ENCODE measurements around the gene LTA4H.
"Not testable (repeated sequence)": the region's sequence is repeated elsewhere in the genome, so short reads cannot be mapped to it uniquely, and the experiment has no call there.

Gene LTA4H

GRCh38 chr12:95982602-95983001 lies 52.8 kb downstream of the LTA4H start:
- FAIRE-seq (no peak), DNase-seq (ENCODE audit: insufficient read length) (no peak)
- no peak for TF ChIP-seq POLR2AphosphoS5 (IDR thresholded peaks at IDR 0.05; ENCODE audit: low read depth, low read length)
- no peak for TF ChIP-seq TAF1 (IDR thresholded peaks at IDR 0.05; ENCODE audit: borderline replicate concordance, low read depth, low read length)
- no peak for TF ChIP-seq POLR2A (IDR thresholded peaks at IDR 0.05; ENCODE audit: low read depth, low read length)

- no peak for TF ChIP-seq POLR2AphosphoS5 (IDR thresholded peaks at IDR 0.05; ENCODE audit: low read depth, low read length)
- no peak for TF ChIP-seq POLR2A (IDR thresholded peaks at IDR 0.05; ENCODE audit: low read depth, low read length)
- TF ChIP-seq TAF1 (IDR thresholded peaks at IDR 0.05; ENCODE audit: borderline replicate concordance, low read depth, low read length): no peak
- no peak for DNase-seq (ENCODE audit: insufficient read length)
- no peak for FAIRE-seq
Observed at GRCh38 chr12:95980437-95980836, 55.0 kb downstream of the LTA4H start.

DNA sequence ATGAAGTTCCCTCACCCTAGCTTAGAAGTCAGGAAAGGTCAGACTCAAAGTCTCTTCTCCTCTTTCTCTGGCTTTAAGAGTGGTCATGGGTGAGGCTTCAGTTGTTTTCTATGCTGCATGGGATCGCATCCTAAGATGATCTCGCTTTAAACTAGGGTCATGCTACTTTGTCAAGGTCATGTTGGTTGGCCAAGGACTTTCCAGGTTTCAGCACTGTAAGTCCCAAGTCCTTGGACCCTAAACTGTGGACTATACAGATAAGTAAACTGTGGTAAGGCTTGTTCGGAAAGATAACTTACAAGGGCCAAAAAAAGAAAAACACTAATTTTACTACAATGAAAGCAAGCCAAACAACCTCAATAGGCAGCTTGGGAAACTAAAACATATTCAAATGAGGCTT lies 56.6 kb downstream of the LTA4H start:
- TF ChIP-seq POLR2AphosphoS5 (IDR thresholded peaks at IDR 0.05; ENCODE audit: low read depth, low read length): no peak
- no peak for TF ChIP-seq POLR2A (IDR thresholded peaks at IDR 0.05; ENCODE audit: low read depth, low read length)
- TF ChIP-seq TAF1 (IDR thresholded peaks at IDR 0.05; ENCODE audit: borderline replicate concordance, low read depth, low read length): no peak
- DNase-seq (ENCODE audit: insufficient read length): no peak
- no peak for FAIRE-seq

- DNase-seq (ENCODE audit: insufficient read length): no peak
- FAIRE-seq: no peak
- TF ChIP-seq POLR2AphosphoS5 (IDR thresholded peaks at IDR 0.05; ENCODE audit: low read depth, low read length) (no peak), POLR2A (IDR thresholded peaks at IDR 0.05; ENCODE audit: low read depth, low read length) (no peak), TAF1 (IDR thresholded peaks at IDR 0.05; ENCODE audit: borderline replicate concordance, low read depth, low read length) (no peak)
Observed at GRCh38 chr12:95978351-95978750, 57.0 kb downstream of the LTA4H start.

DNA sequence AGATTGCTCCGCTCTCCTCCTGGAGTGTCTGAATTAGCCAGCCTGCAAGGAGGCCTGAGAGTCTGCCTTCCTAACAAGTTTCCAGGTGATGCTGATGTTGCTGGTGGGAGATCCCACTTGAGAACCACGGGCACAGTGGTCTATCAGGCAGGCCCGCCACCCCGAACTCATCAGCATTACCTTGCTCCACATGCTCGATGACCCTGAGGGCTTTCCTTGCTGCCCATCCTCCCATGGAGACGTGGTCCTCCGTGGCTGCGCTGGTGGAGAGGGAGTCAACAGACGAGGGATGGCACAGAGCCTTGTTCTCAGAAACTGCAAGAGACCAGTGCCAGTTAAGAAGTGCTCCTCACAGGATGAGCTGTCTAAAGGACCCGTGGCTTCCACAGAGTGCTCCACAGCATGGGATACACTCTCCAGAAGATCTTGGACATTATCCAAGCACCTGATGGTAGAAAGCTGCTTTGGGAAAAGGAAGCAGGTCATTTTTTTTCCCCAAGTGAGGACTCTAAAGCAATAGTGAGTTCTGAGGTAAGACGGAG lies 57.6 kb downstream of the LTA4H start:
- DNase-seq (ENCODE audit: insufficient read length) (no peak), FAIRE-seq (no peak)
- TF ChIP-seq POLR2A (IDR thresholded peaks at IDR 0.05; ENCODE audit: low read depth, low read length) (no peak), TAF1 (IDR thresholded peaks at IDR 0.05; ENCODE audit: borderline replicate concordance, low read depth, low read length) (no peak), POLR2AphosphoS5 (IDR thresholded peaks at IDR 0.05; ENCODE audit: low read depth, low read length) (no peak)

DNA sequence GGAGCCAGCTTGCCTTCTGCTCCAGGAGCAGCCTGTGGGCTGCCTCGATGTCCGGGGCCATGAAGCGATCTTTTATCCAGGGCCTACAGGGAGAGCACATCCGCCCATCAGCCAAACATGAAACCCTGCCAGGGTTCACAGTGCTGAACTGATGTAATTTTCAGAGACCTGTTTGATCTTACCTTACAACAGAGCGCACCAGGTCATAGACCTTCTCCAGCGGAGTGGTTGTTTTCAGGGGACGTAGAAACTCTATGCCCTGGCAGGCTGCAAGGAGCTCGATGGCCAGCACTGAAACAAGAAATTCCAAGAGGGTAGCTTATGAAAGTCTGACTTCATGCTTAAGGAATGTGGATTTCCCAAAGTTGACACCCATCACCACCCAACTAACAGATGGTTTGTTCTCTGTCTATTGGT lies 59.0 kb downstream of the LTA4H start:
- FAIRE-seq (no peak), DNase-seq (ENCODE audit: insufficient read length) (no peak)
- no peak for TF ChIP-seq POLR2A (IDR thresholded peaks at IDR 0.05; ENCODE audit: low read depth, low read length)
- TF ChIP-seq TAF1 (IDR thresholded peaks at IDR 0.05; ENCODE audit: borderline replicate concordance, low read depth, low read length): no peak
- TF ChIP-seq POLR2AphosphoS5 (IDR thresholded peaks at IDR 0.05; ENCODE audit: low read depth, low read length): no peak

- no peak for FAIRE-seq
- no peak for TF ChIP-seq POLR2AphosphoS5 (IDR thresholded peaks at IDR 0.05; ENCODE audit: low read depth, low read length)
- no peak for TF ChIP-seq TAF1 (IDR thresholded peaks at IDR 0.05; ENCODE audit: borderline replicate concordance, low read depth, low read length)
- TF ChIP-seq POLR2A (IDR thresholded peaks at IDR 0.05; ENCODE audit: low read depth, low read length): no peak
- no peak for DNase-seq (ENCODE audit: insufficient read length)
Observed at GRCh38 chr12:95975491-95975890, 59.9 kb downstream of the LTA4H start.

DNA sequence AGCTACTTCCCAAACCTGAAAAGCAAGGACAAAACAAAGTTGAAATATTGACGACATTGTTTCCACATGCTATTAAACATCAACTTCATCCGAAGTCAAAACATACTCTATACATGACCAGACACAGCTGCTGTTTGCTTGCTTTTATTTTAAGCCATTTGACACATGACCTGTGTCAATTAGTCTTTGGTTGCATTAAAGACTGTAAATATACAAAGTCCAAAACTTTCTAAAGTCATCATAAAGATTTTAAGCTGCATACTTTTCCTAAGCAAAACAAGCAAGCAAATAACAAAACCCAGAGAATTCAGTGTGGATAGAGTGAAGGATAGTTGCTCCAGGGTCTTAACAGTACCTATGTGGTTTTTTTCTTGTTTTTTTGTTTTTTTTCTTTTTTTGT lies 61.0 kb downstream of the LTA4H start:
- FAIRE-seq (no peak), DNase-seq (ENCODE audit: insufficient read length) (no peak)
- TF ChIP-seq POLR2AphosphoS5 (IDR thresholded peaks at IDR 0.05; ENCODE audit: low read depth, low read length): no peak
- TF ChIP-seq POLR2A (IDR thresholded peaks at IDR 0.05; ENCODE audit: low read depth, low read length): no peak

DNA sequence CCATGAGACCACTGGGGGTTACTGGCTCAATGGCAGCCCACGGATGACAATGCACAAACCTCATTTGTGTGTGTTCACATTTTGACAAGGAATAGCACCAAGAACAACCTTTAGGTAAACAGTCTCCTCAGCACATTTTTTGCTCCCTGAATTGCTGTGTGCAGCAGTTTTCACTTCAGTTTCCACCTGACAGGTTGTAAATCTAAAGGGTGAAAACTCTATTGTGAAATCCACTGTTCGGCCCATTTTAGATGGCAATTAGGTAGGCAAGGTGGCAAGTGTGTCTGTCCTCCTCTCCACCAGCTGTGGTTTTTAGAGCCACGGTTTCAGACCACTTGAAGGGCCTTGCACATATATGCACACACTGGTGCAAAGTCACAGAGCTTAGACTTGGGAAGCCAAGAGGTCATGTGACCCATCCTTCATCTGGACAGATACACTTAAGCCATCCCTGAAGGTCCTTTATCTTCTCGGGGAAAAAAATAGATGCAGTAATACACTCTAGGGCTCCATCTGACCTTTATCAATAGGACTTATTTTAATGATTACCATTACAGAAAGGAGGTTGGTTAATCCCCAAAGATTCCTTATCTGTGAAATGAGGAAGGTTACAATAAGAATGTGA lies 62.4 kb downstream of the LTA4H start:
- FAIRE-seq: no peak
- TF ChIP-seq TAF1 (IDR thresholded peaks at IDR 0.05; ENCODE audit: borderline replicate concordance, low read depth, low read length): no peak
- no peak for TF ChIP-seq POLR2A (IDR thresholded peaks at IDR 0.05; ENCODE audit: low read depth, low read length)
- no peak for TF ChIP-seq POLR2AphosphoS5 (IDR thresholded peaks at IDR 0.05; ENCODE audit: low read depth, low read length)

GRCh38 chr12:95970905-95971304 lies 64.5 kb downstream of the LTA4H start:
- DNase-seq (ENCODE audit: insufficient read length) (no peak), FAIRE-seq (no peak)
- TF ChIP-seq POLR2AphosphoS5 (IDR thresholded peaks at IDR 0.05; ENCODE audit: low read depth, low read length): no peak
- no peak for TF ChIP-seq POLR2A (IDR thresholded peaks at IDR 0.05; ENCODE audit: low read depth, low read length)
- no peak for TF ChIP-seq TAF1 (IDR thresholded peaks at IDR 0.05; ENCODE audit: borderline replicate concordance, low read depth, low read length)

More for the DNA sequence above, 62.4 kb downstream of the LTA4H start:
- no peak for DNase-seq (ENCODE audit: insufficient read length)

DNA sequence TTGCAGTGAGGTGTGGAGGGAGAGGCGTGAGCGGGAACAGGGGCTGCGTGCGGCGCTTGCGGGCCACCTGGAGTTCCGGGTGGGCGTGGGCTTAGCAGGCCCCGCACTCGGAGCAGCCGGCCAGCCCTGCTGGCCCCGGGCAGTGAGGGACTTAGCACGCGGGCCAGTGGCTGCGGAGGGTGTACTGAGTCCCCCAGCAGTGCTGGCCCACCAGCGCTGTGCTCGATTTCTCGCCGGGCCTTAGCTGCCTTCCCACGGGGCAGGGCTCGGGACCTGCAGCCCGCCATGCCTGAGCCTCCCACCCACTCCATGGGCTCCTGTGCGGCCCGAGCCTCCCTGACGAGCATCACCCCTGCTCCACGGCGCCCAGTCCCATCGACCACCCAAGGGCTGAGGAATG lies 66.3 kb downstream of the LTA4H start:
- not testable (repeated sequence) for FAIRE-seq; DNase-seq (ENCODE audit: insufficient read length)

DNA sequence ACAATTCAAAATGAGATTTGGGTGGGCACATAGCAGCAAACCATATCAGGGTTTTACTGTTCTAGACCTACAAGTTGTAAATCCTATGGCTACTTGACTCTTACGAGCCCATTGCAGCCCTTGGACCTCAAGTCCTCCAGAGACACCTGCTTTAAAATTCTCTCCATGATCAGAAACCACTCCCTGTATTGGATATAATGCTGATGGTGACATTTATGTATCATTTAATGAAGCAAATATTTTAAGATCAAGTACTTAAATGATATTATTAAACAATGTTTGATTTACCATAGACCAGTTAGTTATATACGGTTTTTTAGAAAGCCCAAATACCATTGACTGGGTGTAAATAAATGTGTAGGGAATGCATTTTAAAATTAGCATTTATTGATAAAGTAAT lies 68.1 kb downstream of the LTA4H start:
- TF ChIP-seq TAF1 (IDR thresholded peaks at IDR 0.05; ENCODE audit: borderline replicate concordance, low read depth, low read length) (no peak), POLR2A (IDR thresholded peaks at IDR 0.05; ENCODE audit: low read depth, low read length) (no peak), POLR2AphosphoS5 (IDR thresholded peaks at IDR 0.05; ENCODE audit: low read depth, low read length) (no peak)
- no peak for DNase-seq (ENCODE audit: insufficient read length)
- no peak for FAIRE-seq

Measured in GM12892 (cell line).